Measurements from ENCODE around the gene PPIC. TPM values are rescaled to one million over a fixed set of nuclear protein-coding genes. Genes with fewer than 3 reads are reported as not detected.

The PPIC gene
- not detected for total RNA-seq

DNA sequence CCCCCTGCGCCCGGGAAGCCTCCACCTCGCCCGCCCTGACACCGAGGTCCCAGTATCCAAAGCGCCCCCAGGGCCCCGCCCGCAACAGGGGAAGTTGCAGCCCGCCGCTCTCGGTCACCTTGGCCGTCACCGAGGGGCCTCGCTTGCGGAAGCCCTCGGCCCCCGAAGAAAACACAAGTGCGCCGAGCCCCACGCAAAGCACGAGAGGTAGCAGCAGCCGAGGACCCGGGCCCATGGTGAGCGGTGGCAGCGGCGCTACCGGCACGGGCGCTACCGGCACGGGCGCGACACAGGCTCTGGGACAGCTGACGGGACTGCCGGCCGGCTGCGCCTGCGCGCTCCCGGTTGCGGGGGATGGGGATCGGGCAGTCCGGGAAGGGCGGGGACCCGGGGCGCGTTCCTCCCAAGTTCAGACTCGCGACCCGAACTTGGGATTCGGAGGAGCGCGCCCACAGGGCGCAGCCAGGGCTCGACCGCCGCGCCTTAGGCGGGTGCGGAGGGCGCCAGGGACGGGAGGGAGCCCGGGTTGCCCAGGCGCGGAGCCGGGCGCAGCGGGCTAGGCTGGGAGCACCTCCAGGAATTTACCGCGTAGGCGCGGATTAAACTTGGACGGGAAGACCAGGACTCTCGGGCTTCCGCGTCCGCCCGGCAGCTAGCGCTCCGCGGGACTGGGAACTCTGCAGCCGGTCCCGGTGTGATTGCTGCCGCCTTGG lies at the start of gene PPIC:
Gene PPIC (minus strand): TSS at position 335 of the 713 bp plus-strand sequence. CDS start 100 bp downstream, at position 235.
- no peaks in the 10 kb centered on the region for H3K9me3 Mint-ChIP-seq
- H3K4me3 Mint-ChIP-seq = peak within 1 kb of the TSS; percentile 61
- H3K4me1 Mint-ChIP-seq = peaks cover 9% of the 10 kb centered on the region
- peaks cover 50% of the 10 kb centered on the region for H3K27me3 Mint-ChIP-seq
- peak; percentile 46 for ATAC-seq (replicated peaks)
- H3K36me3 Mint-ChIP-seq (ENCODE audit: low read depth) = no peaks in the 10 kb centered on the region
- no peak within 1 kb of the TSS for H3K27ac Mint-ChIP-seq

DNA sequence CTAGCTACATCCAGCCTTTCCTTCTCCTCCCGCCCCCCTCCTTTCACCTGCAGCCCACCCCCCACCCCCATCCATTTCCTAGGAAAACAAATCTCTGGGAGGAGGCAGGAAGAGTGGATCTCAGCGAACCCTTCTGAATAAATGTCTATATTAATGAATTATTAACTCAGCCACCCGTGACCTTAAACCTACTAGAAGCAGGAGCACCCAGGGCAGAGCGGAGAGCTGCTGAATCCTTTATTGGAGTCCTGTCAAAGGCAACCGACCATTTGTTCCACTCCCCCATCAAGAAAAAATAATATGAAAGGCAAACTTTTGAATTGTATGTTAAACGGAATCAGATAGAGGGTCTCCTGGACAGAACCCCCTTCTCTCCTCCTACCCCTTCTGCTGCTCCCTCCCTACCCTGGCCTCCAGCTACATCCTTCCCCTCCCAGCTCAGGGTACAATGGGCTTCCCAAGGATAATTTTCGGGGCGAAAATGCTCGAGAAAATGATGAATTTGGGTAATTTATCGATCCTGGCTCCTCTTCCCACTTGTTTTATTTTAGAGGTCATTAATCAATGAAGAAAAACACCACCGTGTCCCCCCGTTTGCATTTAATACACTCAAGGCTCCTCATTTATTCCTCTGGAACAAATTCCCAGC lies 49.2 kb upstream of the PPIC start:
- no peaks in the 10 kb centered on the region for H3K36me3 Mint-ChIP-seq (ENCODE audit: low read depth)
- H3K27me3 Mint-ChIP-seq = peaks cover 62% of the 10 kb centered on the region
- no peaks in the 10 kb centered on the region for H3K9me3 Mint-ChIP-seq
- H3K4me1 Mint-ChIP-seq = peaks cover 4% of the 10 kb centered on the region
- no peak for ATAC-seq (replicated peaks)
- H3K4me3 Mint-ChIP-seq = no peak overlapping the region
- no peak overlapping the region for H3K27ac Mint-ChIP-seq

DNA sequence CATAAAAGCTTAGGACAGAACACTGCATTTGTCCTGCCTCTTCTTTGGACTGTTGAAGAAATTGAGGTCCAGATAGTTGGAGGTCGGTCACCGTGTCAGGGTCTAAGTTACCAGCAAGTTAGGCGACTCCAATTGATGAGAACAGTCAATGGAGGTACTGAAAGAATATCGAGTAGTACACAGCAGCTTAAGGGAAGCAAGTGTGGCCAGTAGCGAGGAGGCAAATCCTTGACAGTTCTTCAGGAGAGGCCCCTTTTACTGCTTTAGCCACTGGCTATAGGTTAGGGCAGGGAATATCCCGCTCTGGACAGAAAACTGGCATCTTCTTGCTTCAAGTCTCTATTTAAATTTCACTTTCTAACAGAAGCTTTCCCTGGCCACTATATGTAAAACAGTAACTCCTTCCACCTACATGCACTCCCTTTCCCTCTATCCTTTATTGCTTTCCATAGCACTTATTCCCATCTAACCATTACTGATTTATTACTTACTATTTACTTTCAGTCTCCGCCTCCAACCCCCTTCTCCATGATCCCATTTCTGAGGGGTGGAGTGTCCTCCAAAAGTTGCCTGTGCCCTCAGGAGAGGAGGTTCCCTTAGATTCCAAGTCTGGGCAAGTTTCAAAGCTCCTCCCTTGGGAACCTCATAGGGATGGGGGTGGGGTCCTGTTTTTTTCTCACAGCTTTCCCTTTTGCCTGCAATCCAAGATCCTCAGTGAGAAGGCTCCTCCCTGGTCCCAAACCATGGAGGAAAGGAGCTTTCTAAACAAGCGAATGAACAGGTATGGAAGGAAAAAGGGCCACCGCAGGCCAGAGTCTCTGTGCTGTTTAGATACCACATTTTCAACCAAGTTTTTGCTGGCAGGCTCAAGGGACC lies 48.4 kb upstream of the PPIC start:
- ATAC-seq (replicated peaks) = no peak
- H3K27ac Mint-ChIP-seq = no peak overlapping the region
- H3K4me1 Mint-ChIP-seq = peaks cover 4% of the 10 kb centered on the region
- peaks cover 67% of the 10 kb centered on the region for H3K27me3 Mint-ChIP-seq
- no peak overlapping the region for H3K4me3 Mint-ChIP-seq
- no peaks in the 10 kb centered on the region for H3K36me3 Mint-ChIP-seq (ENCODE audit: low read depth)
- no peaks in the 10 kb centered on the region for H3K9me3 Mint-ChIP-seq

DNA sequence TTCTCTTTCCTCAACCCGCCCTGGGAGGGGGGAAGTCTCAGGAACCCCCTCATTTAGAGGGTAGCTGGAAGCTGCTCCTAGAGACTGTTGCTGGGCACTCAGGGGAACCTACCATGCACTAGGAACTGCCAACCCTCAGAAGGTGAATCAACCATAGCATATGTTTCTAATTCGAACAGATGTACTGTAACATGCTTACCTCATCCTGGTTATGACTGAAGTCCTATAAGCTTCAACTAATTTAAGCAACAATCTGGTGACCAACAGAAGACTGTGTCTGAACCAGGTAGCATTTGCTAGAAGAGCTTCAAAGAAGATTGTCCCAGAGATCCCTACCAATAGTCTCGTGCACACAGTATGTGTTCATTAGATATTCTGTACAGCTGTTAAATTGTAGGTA lies 46.8 kb upstream of the PPIC start:
- no peak for ATAC-seq (replicated peaks)
- no peaks in the 10 kb centered on the region for H3K4me1 Mint-ChIP-seq
- peaks cover 68% of the 10 kb centered on the region for H3K27me3 Mint-ChIP-seq
- H3K9me3 Mint-ChIP-seq = no peaks in the 10 kb centered on the region
- H3K36me3 Mint-ChIP-seq (ENCODE audit: low read depth) = no peaks in the 10 kb centered on the region
- H3K27ac Mint-ChIP-seq = no peak overlapping the region
- no peak overlapping the region for H3K4me3 Mint-ChIP-seq

DNA sequence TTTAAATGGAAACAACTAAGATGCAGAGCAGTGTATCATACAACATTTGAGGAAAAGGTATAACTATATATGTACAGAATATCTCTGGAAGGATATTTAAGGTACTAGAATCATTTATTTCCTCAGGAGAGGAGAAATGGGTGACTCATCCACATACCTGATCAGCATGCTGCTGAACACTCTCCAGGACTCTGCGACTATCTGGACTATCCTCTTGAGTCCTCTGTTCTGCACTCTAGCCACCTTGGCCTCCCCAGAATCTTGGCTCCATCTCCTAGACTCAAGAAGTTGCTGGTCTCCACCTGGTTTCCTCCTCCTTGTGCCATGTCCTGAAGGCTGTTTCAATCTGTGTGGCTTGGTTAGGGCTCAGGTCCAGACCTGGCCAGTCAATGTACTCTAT lies 43.7 kb upstream of the PPIC start:
- Mint-ChIP-seq H3K9me3 (no peaks in the 10 kb centered on the region), H3K27me3 (peaks cover 54% of the 10 kb centered on the region), H3K4me3 (no peak overlapping the region), H3K4me1 (no peaks in the 10 kb centered on the region), H3K27ac (no peak overlapping the region), H3K36me3 (ENCODE audit: low read depth) (no peaks in the 10 kb centered on the region)
- ATAC-seq (replicated peaks) = no peak

DNA sequence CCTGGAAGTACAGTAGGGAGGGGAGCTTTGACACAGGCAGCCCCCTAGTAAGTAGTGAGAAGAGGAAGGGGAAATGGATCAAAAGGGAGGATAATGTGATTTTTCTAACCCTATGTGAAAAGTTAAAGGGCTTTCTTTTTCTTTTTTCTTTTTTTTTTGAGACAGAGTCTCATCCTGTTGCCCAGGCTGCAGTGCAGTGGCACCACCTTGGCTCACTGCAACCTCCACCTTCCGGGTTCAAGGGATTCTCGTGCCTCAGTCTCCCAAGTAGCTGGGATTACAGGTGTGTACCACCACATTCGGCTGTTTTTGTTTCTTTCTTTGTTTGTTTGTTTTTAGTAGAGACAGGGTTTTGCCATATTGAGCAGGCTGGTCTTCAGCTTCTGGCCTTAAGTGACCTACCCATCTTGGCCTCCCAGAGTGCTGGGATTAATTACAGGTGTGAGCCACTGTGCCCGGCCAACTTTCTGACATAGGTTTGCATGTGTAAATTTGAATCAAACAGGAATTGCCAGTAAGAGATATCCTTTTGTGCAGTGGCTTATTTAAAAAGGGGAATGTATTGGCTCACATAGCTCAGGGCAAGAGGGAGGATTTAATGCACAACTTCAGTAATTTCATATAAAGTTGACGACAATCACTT lies 39.1 kb upstream of the PPIC start:
- Mint-ChIP-seq H3K36me3 (ENCODE audit: low read depth) (no peaks in the 10 kb centered on the region), H3K9me3 (no peaks in the 10 kb centered on the region), H3K4me1 (no peaks in the 10 kb centered on the region), H3K27me3 (peaks cover 50% of the 10 kb centered on the region), H3K27ac (no peak overlapping the region), H3K4me3 (no peak overlapping the region)
- ATAC-seq (replicated peaks) = no peak

DNA sequence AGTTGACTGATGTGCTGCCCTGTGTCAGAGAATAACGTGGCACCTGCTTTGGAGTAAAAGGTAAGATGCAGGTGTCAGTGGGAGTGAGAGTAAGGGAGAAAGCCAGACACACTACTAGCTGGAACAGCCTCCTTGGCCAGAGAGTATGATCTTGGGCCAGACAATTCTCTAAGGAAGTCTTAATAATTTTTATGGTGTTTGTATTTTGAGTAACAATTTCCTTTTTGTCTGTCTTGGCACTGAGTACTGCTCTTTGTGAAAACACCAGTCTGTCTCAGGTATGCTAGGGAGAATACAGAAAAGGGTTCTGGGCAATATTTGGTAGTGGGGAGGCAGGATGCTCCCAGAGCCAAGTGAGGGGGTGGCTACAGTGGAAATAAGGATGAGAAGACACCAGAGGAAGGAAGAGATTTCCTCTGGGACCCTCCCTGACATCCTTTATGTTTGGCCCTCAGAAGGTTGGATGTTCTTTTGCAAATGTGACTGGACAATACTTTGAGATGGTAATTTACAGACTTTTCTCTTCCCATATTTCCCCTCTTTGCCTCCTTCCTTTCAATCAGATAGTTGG lies 31.9 kb upstream of the PPIC start:
- no peak for ATAC-seq (replicated peaks)
- Mint-ChIP-seq H3K4me3 (no peak overlapping the region), H3K27me3 (peaks cover 32% of the 10 kb centered on the region), H3K9me3 (no peaks in the 10 kb centered on the region), H3K4me1 (no peaks in the 10 kb centered on the region), H3K36me3 (ENCODE audit: low read depth) (no peaks in the 10 kb centered on the region), H3K27ac (no peak overlapping the region)

DNA sequence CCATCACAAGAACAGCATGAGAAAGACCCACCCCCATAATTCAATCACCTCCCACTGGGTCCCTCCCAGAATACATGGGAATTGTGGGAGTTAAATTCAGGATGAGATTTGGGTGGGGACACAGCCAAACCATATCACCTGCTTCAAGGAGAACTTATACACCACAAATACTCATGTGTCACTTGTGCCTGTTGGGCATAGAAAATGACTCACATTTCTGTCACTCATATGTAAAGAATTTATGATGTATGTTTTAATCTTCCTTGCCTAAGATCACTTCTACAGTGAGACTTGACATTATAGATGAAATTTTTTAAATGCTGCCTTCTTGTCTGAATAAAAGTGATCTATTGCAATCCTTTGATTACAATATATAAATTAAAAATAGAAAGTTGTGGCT lies 29.5 kb upstream of the PPIC start:
- Mint-ChIP-seq H3K27ac (no peak overlapping the region), H3K4me3 (no peak overlapping the region), H3K36me3 (ENCODE audit: low read depth) (no peaks in the 10 kb centered on the region), H3K9me3 (peaks cover 6% of the 10 kb centered on the region), H3K4me1 (no peaks in the 10 kb centered on the region), H3K27me3 (peaks cover 23% of the 10 kb centered on the region)
- ATAC-seq (replicated peaks) = no peak

DNA sequence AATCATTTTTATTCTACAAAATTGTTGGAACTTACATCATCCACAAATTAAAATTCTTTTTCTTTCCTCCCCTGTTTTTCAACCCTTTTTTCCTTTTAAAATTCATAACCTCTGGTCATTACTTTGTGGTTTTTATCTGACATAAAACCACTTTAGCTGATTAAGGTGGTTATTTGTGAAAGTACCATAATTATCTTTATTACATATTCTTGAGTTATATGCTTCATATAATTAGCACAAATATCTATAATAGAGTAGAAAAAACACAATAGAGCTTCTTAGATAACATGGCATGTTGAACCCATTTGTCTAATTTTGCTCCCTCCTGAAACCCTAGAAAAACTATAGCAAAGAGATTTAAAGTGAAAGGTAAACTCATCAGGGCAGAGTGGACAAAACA lies 22.9 kb upstream of the PPIC start:
- ATAC-seq (replicated peaks) = no peak
- no peaks in the 10 kb centered on the region for H3K36me3 Mint-ChIP-seq (ENCODE audit: low read depth)
- H3K9me3 Mint-ChIP-seq = peaks cover 10% of the 10 kb centered on the region
- H3K27me3 Mint-ChIP-seq = peaks cover 25% of the 10 kb centered on the region
- no peak overlapping the region for H3K4me3 Mint-ChIP-seq
- H3K27ac Mint-ChIP-seq = no peak overlapping the region
- H3K4me1 Mint-ChIP-seq = no peaks in the 10 kb centered on the region

DNA sequence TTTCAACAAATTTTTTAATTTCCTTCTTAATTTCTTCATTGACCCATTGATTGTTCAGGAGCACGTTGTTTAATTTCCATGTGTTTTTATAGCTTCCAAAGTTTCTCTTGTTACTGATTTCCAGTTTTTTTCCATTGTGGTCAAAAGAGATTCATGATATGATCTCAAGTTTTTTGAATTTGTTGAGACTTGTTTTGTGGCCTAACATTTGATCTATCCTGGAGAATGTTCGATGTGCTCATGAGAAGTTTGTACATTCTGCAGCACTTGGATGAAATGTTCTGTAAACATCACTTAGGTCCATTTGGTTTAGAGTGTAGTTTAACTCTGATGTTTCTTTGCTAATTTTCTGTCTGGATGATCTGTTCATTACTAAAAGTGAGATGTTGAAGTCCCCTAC lies 14.7 kb upstream of the PPIC start:
- Mint-ChIP-seq H3K9me3 (no peaks in the 10 kb centered on the region), H3K27me3 (peaks cover 41% of the 10 kb centered on the region), H3K4me1 (no peaks in the 10 kb centered on the region), H3K36me3 (ENCODE audit: low read depth) (no peaks in the 10 kb centered on the region), H3K4me3 (no peak overlapping the region), H3K27ac (no peak overlapping the region)
- no peak for ATAC-seq (replicated peaks)

DNA sequence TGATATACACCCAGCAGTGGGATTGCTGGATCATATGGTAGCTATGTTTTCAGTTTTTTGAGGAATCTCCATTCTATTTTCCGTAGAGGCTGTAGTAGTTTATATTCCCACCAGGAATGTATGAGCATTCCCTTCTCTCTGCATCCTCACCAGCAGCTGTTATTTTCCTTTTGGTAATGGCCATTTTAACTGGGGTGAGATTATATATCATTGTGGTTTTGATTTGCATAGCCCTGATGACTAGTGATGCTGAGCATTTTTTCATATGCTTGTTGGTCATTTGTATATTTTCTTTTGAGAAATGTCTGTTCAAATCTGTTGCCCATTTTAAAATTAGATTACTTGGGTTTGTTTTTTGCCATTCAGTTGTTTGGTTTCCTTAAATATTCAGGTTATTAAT lies 11.2 kb upstream of the PPIC start:
- Mint-ChIP-seq H3K27me3 (peaks cover 44% of the 10 kb centered on the region), H3K4me1 (no peaks in the 10 kb centered on the region), H3K9me3 (no peaks in the 10 kb centered on the region), H3K36me3 (ENCODE audit: low read depth) (no peaks in the 10 kb centered on the region), H3K27ac (no peak overlapping the region), H3K4me3 (no peak overlapping the region)
- ATAC-seq (replicated peaks) = no peak

DNA sequence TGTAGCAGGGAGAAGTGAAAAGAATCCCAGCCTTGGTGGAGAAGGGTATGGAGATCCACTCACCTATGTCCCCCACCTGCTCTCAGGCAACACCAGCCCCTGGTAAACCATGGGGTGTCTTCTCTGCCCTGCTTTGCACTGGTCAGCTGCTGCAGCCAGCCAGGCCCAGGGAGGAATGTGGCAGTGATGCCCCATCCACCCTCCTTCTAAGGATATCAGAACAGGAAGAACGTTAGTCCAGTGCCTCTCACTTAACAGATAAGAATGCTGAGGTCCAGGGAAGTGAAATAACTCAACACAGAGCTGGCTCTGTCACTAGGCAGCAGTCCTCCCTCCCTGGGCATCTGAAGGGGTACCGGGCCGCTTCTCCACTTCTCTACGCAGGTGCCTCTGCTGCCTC lies 9.7 kb upstream of the PPIC start:
- Mint-ChIP-seq H3K27ac (no peak overlapping the region), H3K9me3 (no peaks in the 10 kb centered on the region), H3K36me3 (ENCODE audit: low read depth) (no peaks in the 10 kb centered on the region), H3K27me3 (peaks cover 37% of the 10 kb centered on the region), H3K4me3 (no peak overlapping the region), H3K4me1 (no peaks in the 10 kb centered on the region)
- no peak for ATAC-seq (replicated peaks)

DNA sequence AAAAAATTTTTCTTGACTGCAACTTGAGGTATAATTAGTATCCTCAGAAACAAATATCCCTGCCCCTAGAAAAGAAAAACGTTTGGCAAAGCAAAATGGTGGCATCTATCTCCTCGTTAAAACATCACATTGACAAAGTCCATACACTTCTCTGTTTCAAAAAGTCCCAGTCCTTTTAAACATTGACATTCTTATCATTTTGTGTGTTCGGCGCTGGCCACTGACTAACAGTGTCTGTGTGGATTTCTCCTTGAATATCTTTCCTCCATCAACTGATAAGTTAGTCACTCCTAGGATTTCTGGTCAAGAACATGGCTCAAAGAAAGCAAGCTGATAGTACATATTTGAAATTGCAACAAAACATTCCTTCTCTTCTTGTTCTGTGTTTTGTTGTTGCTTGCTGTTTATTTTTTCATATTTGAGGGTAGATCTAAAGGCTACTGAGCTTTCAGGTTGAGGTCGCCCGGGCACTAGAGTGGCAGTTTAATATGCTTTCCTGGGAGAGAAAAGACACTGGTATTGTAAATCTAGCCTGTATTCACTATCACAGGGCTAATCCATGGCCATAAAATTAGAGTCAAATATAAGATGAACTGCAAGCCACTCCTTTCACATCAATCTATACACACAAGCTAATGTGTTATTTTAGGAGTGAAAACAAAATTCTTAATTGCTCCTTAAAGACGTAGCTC lies 8.5 kb upstream of the PPIC start:
- no peaks in the 10 kb centered on the region for H3K4me1 Mint-ChIP-seq
- no peaks in the 10 kb centered on the region for H3K9me3 Mint-ChIP-seq
- no peaks in the 10 kb centered on the region for H3K36me3 Mint-ChIP-seq (ENCODE audit: low read depth)
- no peak overlapping the region for H3K27ac Mint-ChIP-seq
- ATAC-seq (replicated peaks) = no peak
- no peak overlapping the region for H3K4me3 Mint-ChIP-seq
- peaks cover 28% of the 10 kb centered on the region for H3K27me3 Mint-ChIP-seq

DNA sequence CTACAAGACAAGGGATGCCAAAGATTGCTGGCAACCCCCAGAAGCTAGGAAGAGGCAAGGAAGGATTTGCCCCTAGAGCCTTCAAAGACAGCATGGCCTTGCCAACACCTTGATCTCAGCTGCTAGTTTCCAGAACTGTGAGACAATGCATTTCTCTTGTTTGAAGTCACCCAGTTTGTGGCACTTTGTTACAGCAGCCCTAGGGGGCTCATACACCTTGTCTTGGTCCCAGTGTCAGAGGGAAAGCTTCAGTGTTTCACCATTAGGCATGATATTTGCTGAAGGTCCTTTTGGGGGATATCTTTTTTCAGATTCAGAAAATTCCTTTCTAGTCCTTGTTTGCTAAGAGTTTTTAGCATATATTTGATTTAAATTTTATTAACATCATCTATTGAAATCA lies 3.1 kb upstream of the PPIC start:
- Mint-ChIP-seq H3K4me1 (peaks cover 8% of the 10 kb centered on the region), H3K36me3 (ENCODE audit: low read depth) (no peaks in the 10 kb centered on the region), H3K27me3 (peaks cover 41% of the 10 kb centered on the region), H3K9me3 (no peaks in the 10 kb centered on the region), H3K27ac (no peak overlapping the region), H3K4me3 (no peak overlapping the region)
- ATAC-seq (replicated peaks) = no peak

Measured in activated T-helper 17 cell treated with anti-CD3 and anti-CD28 coated beads, Interleukin-2, amount 50 U/mL, for 72 hours (primary cell).